Astrocyte (in vitro differentiated cells and primary cell): Measurements from ENCODE around the gene SPTB. TPM values are rescaled to one million over a fixed set of nuclear protein-coding genes. Genes with fewer than 3 reads are reported as not detected.

Source experiments
- DNase-seq: peaks from one replicate; pipeline ENCODE4 v3.0.0-alpha.2; 2010; ENCODE audit warnings: low read depth
- FAIRE-seq: peaks from 2 replicates; lab custom pipeline; 2011; peaks lifted over from hg19 to GRCh38; lab: Jason Lieb, UNC
- H2AFZ ChIP-seq: 2 replicates; pipeline ENCODE4 v1.6.0; 2012; ENCODE audit warnings: low read depth, low read length, inconsistent platforms
- H3K27ac ChIP-seq: 2 replicates; pipeline ENCODE4 v1.5.1; 2011; ENCODE audit warnings: low read depth, low read length, inconsistent platforms
- H3K27me3 ChIP-seq: 2 replicates; pipeline ENCODE4 v1.6.0; 2011; ENCODE audit warnings: low read length, inconsistent platforms; ENCODE audit not compliant: insufficient read depth
- H3K36me3 ChIP-seq: 2 replicates; pipeline ENCODE4 v1.5.1; 2011; ENCODE audit warnings: low read length, inconsistent platforms; ENCODE audit not compliant: insufficient read depth
- H3K4me1 ChIP-seq: 2 replicates; pipeline ENCODE4 v1.5.1; 2011; ENCODE audit warnings: low read length, inconsistent platforms; ENCODE audit not compliant: insufficient read depth
- H3K4me2 ChIP-seq: 2 replicates; pipeline ENCODE4 v1.6.0; 2012; ENCODE audit warnings: low read length, inconsistent platforms
- H3K4me3 ChIP-seq: 2 replicates; pipeline ENCODE4 v1.5.1; 2011; ENCODE audit warnings: low read depth, mild to moderate bottlenecking, low read length, inconsistent platforms; ENCODE audit not compliant: insufficient read depth
- H3K79me2 ChIP-seq: 2 replicates; pipeline ENCODE4 v1.6.0; 2012; ENCODE audit warnings: mild to moderate bottlenecking, low read length, inconsistent platforms; ENCODE audit not compliant: insufficient read depth
- H3K9ac ChIP-seq: 2 replicates; pipeline ENCODE4 v1.6.0; 2012; ENCODE audit warnings: mild to moderate bottlenecking, low read length, inconsistent platforms
- H3K9me3 ChIP-seq: 2 replicates; pipeline ENCODE4 v1.5.1; 2012; ENCODE audit warnings: low read depth, mild to moderate bottlenecking, low read length, inconsistent platforms; ENCODE audit not compliant: insufficient read depth
- H4K20me1 ChIP-seq: 2 replicates; pipeline ENCODE4 v1.6.0; 2012; ENCODE audit warnings: low read length, inconsistent platforms; ENCODE audit not compliant: insufficient read depth
- H3K27ac Mint-ChIP-seq: one replicate; pipeline ENCODE4 v1.8.0; 2021; ENCODE audit warnings: mild to moderate bottlenecking, mixed read lengths; ENCODE audit not compliant: unreplicated experiment
- H3K27me3 Mint-ChIP-seq: one replicate; pipeline ENCODE4 v1.8.0; 2021; ENCODE audit warnings: low read depth, mixed read lengths; ENCODE audit not compliant: unreplicated experiment
- H3K36me3 Mint-ChIP-seq: one replicate; pipeline ENCODE4 v1.8.0; 2021; ENCODE audit warnings: low read depth, mixed read lengths; ENCODE audit not compliant: unreplicated experiment
- H3K4me1 Mint-ChIP-seq: one replicate; pipeline ENCODE4 v1.8.0; 2021; ENCODE audit warnings: low read depth, mixed read lengths; ENCODE audit not compliant: unreplicated experiment
- H3K4me3 Mint-ChIP-seq: one replicate; pipeline ENCODE4 v1.8.0; 2021; ENCODE audit warnings: mild to moderate bottlenecking, moderate library complexity, mixed read lengths; ENCODE audit not compliant: unreplicated experiment
- H3K9me3 Mint-ChIP-seq: one replicate; pipeline ENCODE4 v1.8.0; 2021; ENCODE audit warnings: mild to moderate bottlenecking, mixed read lengths; ENCODE audit not compliant: unreplicated experiment
- EZH2 ChIP-seq: IDR thresholded peaks from 2 replicates; pipeline ENCODE4 v1.6.1; 2012; ENCODE audit warnings: mild to moderate bottlenecking, low read length, inconsistent platforms; ENCODE audit not compliant: insufficient read depth
- total RNA-seq: library from RNA; stranded (reverse); gene quantifications from 2 replicates; pipeline ENCODE4 v1.2.1, GENCODE V29; 2021
- TF ChIP-seq, protein P1 (sequence below): IDR thresholded peaks from 2 replicates; pipeline ENCODE4 v1.5.1; 2011; ENCODE audit warnings: low read depth, mild to moderate bottlenecking, inconsistent platforms, low read length, moderate library complexity; ENCODE audit not compliant: insufficient read depth

The SPTB gene
- total RNA-seq, 1 donor from 2014 or later, result 0.32 TPM

DNA sequence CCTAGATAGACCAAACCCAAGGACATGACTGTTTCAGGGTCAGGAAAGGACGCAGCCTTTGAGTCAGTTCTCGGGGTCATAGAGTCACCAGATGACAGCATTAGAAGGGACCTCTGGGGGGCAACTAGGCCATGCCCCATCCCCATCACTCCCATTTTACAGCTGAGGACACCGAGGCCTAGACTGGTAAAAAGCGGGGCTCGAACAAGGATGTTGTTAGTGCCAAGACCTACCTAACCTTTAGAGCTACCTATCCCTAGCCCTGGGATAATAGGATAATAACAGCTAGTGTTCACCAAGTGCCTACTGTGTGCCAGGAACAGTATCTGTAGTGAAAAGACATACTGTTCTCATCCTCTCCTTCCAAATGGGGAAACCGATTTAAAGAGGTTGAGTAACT, 126.8 kb downstream of the SPTB start:
- peaks cover 10% of the 10 kb centered on the region for H3K4me1 ChIP-seq
- Mint-ChIP-seq H3K4me1 (peaks cover 21% of the 10 kb centered on the region), H3K27ac (no peak overlapping the region)

DNA sequence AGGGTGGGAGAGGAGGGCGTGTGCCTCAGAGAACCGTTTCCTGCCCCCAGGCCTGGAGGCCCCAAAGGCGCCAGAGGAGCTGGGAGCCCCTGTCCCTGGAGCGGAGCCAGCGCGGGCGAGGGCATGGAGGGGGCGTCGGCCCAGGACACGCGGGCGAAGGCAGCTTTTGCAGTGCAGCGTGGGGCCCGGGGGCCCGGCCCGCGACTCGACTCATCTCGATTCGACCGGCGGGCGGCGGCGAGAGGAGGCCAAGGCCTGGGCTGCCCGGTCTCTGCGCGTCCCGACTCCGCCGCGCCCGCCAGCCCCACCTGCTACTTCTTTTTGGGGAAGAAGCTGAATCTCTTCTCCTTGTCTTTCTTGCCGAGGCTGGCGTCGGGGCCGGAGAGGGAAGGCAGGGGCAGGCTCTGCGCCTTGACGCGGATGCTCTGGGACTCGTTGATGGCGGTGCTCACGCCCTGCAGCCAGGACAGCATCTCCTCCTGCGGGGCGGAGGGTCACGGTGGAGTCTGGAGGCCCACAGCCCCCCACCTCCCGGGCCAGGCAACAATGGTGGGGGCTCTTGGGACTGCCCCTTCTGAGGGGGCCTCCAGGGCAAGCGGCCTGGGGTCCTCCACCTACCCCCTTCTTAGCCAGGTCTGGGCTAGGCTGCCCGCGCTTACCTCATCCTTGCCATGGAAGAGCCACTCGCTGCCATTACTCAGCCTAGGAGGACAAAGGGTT, 130.6 kb downstream of the SPTB start:
- H3K4me3 Mint-ChIP-seq, result no peak overlapping the region
- H3K79me2 ChIP-seq, result no peaks in the 10 kb centered on the region

More for the DNA sequence above, 126.8 kb downstream of the SPTB start:
- Histone ChIP-seq H3K4me3 (no peak overlapping the region), H3K79me2 (no peaks in the 10 kb centered on the region), H3K27me3 (no peaks in the 10 kb centered on the region), H4K20me1 (no peaks in the 10 kb centered on the region), H3K27ac (no peak overlapping the region), H2AFZ (no peak overlapping the region), H3K9ac (no peak overlapping the region), H3K36me3 (no peaks in the 10 kb centered on the region), H3K9me3 (no peaks in the 10 kb centered on the region), H3K4me2 (no peak overlapping the region)
- no peak for FAIRE-seq
- H3K4me3 Mint-ChIP-seq, result no peak overlapping the region
- H3K36me3 Mint-ChIP-seq, result peaks cover 3% of the 10 kb centered on the region
- H3K27me3 Mint-ChIP-seq, result no peaks in the 10 kb centered on the region
- TF ChIP-seq EZH2, result no peak
- TF ChIP-seq, protein P1, sequence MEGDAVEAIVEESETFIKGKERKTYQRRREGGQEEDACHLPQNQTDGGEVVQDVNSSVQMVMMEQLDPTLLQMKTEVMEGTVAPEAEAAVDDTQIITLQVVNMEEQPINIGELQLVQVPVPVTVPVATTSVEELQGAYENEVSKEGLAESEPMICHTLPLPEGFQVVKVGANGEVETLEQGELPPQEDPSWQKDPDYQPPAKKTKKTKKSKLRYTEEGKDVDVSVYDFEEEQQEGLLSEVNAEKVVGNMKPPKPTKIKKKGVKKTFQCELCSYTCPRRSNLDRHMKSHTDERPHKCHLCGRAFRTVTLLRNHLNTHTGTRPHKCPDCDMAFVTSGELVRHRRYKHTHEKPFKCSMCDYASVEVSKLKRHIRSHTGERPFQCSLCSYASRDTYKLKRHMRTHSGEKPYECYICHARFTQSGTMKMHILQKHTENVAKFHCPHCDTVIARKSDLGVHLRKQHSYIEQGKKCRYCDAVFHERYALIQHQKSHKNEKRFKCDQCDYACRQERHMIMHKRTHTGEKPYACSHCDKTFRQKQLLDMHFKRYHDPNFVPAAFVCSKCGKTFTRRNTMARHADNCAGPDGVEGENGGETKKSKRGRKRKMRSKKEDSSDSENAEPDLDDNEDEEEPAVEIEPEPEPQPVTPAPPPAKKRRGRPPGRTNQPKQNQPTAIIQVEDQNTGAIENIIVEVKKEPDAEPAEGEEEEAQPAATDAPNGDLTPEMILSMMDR, result no peak
- H3K9me3 Mint-ChIP-seq, result no peaks in the 10 kb centered on the region
- DNase-seq, result no peak

More for the DNA sequence above, 130.6 kb downstream of the SPTB start:
- FAIRE-seq, result no peak
- Mint-ChIP-seq H3K27me3 (no peaks in the 10 kb centered on the region), H3K36me3 (peaks cover 32% of the 10 kb centered on the region), H3K9me3 (no peaks in the 10 kb centered on the region), H3K4me1 (peaks cover 12% of the 10 kb centered on the region), H3K27ac (no peak overlapping the region)
- no peaks in the 10 kb centered on the region for H3K27me3 ChIP-seq
- no peak overlapping the region for H3K9ac ChIP-seq
- H3K9me3 ChIP-seq, result no peaks in the 10 kb centered on the region
- TF ChIP-seq EZH2, result no peak
- TF ChIP-seq, protein P1, result no peak
- peaks cover 12% of the 10 kb centered on the region for H3K4me1 ChIP-seq
- no peak overlapping the region for H2AFZ ChIP-seq
- no peak overlapping the region for H3K4me2 ChIP-seq
- no peaks in the 10 kb centered on the region for H4K20me1 ChIP-seq
- H3K27ac ChIP-seq, result no peak overlapping the region
- H3K36me3 ChIP-seq, result no peaks in the 10 kb centered on the region
- no peak for DNase-seq
- H3K4me3 ChIP-seq, result no peak overlapping the region
